K562 treated with DMSO at 1 percent for 24 hours (cell line): ENCODE measurements around the gene PLIN4. TPM values are rescaled to one million over a fixed set of nuclear protein-coding genes. Genes with fewer than 3 reads are reported as not detected.

Experiments used
- total RNA-seq: library from RNA; unstranded; fragments of 300-600 nt; gene quantifications from 2 replicates; pipeline ENCODE4 v1.2.3, GENCODE V29; 2022; ENCODE audit warnings: low read depth; ENCODE audit not compliant: insufficient read depth

PLIN4 gene
- 0.09 and 0.36 TPM in 2 replicates for total RNA-seq

DNA sequence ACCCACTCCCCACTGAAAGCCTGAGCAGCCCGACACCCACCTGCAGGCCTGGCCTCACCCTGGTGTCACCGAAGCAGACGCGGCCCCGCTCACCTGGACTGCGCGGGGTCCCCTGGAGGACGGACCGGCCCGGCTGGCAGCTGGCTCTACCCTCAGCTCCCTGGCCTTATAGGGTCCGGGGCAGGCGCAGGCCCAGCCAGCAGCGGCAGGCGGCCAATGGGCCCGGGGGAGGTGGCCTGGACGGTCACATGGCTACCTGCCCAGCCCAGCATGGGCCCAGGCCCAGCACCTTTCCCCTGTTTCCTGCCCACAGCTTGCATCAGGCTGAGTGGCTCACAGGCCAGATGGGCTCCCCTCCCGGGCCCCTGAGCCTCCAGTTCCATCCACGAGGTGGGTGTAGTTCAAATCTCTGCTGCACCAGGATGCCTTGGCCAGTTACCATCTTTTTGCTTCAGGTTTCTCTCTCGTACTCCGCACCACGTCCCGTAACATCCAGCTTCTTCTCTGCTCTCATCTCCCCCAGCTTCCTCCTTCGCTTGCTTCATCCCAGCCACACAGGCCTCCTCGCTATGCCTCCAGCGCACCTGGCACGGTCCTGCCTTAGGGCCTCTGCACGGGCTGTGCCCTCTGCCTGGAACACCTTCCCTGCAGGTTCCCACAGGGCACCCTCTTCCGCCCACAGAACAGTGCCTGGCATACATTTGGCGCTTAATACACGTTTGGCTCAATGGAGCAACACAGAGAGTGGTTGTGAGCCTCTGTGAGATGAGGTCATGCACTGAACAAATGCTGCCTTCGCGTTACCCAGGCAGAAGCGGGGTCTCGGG, at the start of gene PLIN4:
Gene PLIN4 (minus strand): TSS at position 142 of the 827 bp plus-strand sequence. CDS start 214 bp downstream, outside the sequence.

DNA sequence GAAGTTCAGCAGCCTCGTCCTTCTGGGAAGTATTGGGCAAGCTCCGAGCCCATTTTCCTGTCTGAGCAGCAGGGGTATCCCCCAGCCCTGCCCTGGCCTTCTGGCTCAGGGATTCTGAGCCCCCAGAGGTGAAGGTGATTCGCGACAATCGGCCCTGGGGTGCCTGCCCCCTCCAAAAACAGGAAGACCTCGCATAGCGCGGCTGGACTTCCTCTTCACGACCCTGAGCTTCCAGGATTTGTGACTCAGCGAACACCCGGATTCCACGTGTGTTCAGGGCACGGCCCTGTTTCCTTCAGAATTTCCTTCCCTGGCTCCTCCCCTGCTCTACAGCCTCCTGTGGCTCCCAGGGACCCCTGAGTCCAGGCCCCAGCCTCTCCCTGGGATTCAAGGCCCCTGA, 41.3 kb upstream of the PLIN4 start, which contains the start of gene SEMA6B:
Gene SEMA6B (minus strand): TSS at position 116 of the 400 bp plus-strand sequence. CDS start 1,227 bp downstream, outside the sequence.

DNA sequence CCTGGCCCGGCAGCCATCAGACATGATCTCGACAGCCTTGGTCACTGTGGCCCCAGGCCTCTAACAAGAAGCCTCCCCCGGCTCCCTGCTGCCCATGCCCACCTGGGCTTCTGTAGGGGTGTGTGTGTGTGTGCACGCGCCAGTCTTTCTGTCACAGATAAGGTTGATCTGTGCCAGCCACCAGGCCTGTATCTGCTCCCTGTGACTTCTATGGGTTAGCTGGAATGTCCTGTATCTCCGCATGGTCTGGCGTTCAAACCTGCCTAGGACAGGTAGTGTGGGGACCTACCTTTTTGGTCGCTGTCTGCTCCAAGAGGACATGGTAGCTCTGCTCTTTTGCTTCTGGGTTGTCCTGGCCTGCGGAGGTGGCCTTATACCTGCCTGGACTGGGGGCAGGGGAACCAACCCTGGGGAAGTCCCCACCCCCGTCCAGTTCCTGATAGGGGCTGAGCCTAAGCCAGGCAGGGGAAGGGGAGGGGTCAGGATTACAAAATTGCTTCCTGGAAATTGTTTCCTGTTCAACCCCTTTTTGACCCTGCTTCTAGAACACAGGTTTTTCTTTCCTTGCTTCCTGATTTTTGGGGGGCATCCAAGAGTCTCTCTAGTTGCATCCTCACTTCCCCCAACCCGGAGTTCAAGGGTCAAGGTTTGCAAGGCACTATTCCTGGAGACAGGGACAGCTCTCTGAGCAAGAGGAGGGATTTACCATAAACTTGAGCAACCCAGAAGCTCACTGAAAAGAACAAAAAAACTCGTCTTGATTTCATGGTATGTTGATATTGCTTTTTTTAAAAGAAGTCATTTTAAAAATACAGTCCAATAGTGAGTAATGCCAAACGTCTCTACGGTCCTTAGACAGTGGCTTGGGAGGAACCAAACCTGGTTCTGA, 21.7 kb upstream of the PLIN4 start, which contains the start of gene LRG1:
Gene LRG1 (minus strand): TSS at position 344 of the 889 bp plus-strand sequence. CDS start 23 bp downstream, at position 321.

GRCh38 chr19:4534836-4535658, 16.8 kb upstream of the PLIN4 start, which contains the start of gene PLIN5:
PLIN5 (minus strand) TSS chr19:4535224; CDS start chr19:4534074, 1,150 bp downstream.

DNA sequence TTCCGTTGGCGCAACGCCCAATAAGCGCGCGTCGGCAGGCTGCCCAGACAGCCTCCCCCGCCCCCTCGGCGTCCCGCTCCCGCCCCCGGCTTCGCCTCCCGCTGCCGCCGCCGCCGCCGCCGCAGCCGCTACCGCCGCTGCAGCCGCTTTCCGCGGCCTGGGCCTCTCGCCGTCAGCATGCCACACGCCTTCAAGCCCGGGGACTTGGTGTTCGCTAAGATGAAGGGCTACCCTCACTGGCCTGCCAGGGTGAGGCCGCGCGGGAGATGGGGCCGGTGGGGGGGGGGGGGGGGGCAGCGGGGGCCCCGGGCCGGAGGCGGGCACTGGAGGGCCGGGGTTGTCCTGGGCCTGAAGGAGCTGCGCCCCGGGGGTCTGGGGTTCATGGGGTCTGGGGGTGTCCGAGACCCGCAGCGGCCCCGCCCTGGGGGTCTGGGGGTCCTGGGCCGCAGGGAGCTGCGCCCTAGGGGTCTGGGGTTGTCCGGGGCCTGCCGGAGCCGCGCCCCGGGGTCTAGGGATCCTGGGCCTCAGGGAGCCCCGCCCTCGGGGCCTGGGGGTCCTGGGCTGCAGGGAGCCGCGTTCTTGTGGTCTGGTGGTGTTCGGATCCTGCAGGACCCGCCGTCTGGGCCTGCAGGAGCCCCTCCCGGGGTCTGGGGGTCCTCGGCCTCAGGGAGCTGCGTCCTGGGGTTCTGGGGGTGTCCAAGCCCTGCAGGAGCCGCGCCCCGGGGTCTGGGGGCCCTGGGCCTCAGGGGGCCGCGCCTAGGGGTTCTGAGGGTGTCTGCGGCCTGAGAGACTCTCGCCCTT, 45.9 kb downstream of the PLIN4 start, which contains the start of gene HDGFL2:
Gene HDGFL2 (plus strand): TSS at position 124 of the 801 bp plus-strand sequence. CDS start 54 bp downstream, at position 178.

DNA sequence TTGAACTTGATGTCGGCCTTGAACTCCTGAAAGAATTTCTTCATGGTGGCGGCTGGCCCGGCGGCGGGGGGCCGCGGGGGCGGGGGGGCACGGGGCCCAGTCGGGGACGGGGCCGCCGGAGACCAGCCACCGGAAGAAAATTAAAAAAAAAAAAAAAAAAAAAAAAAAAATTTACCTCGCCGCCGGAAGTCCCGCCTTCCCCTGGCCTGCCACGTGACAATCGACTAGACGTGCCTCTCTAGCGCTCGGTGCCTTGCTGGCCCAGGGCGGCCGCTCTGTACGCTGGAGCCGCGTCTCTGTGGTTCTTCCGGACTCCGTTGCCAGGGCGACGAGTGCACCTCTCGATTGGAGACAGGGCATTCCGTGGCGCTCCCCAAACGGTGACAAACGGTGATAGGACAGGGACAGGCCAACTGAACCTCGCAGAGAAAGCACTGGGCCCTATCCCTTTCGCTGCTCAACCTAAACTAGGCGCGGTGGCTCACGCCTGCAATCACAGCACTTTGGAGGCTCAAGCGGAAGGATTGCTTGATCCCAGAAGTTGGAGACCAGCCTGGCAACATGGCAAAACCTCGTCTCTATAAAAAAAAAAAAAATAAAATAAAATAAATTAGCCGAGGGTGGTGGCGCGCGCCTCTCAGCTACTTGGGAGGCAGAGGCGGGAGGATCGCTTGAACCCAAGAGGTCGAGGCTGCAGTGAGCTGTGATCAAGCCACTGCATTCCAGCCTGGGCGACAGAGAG, 60.5 kb downstream of the PLIN4 start, which contains the start of gene UBXN6:
Gene UBXN6 (minus strand): TSS at position 141 of the 742 bp plus-strand sequence. CDS start 97 bp downstream, at position 44.

Other genes with a start within 250 kb of the PLIN4 start
- gene SHD, start 239.2 kb downstream of the PLIN4 start, total RNA-seq = 2.9 and 7.2 TPM in 2 replicates
- not detected in 2 replicates for gene TMIGD2, start 216.1 kb downstream of the PLIN4 start, total RNA-seq
- gene FSD1, start 213.9 kb downstream of the PLIN4 start, total RNA-seq = 0.96 and 1.2 TPM in 2 replicates
- 1.0 and 2.4 TPM in 2 replicates for gene STAP2, start 179.7 kb downstream of the PLIN4 start, total RNA-seq
- 17.5 and 22.6 TPM in 2 replicates for gene MPND, start 174.9 kb downstream of the PLIN4 start, total RNA-seq
- 116 and 119 TPM in 2 replicates for gene SH3GL1, start 117.9 kb downstream of the PLIN4 start, total RNA-seq
- 84.5 and 88.7 TPM in 2 replicates for gene CHAF1A, start 115.8 kb downstream of the PLIN4 start, total RNA-seq
- 154 and 174 TPM in 2 replicates for gene UBXN6, start 60.7 kb downstream of the PLIN4 start, total RNA-seq
- gene HDGFL2, start 46.2 kb downstream of the PLIN4 start, total RNA-seq = 68.5 and 73.0 TPM in 2 replicates
- 2.2 TPM in 1 of 2 replicates, not detected in the other for gene PLIN5, start 16.7 kb upstream of the PLIN4 start, total RNA-seq
- gene LRG1, start 21.6 kb upstream of the PLIN4 start, total RNA-seq = 29.8 and 29.9 TPM in 2 replicates
- gene SEMA6B, start 41.2 kb upstream of the PLIN4 start, total RNA-seq = 4.2 and 5.0 TPM in 2 replicates
- 16.1 TPM in 2 replicates for gene TNFAIP8L1, start 121.0 kb upstream of the PLIN4 start, total RNA-seq
- 277 and 292 TPM in 2 replicates for gene MYDGF, start 151.9 kb upstream of the PLIN4 start, total RNA-seq
- gene DPP9, start 205.4 kb upstream of the PLIN4 start, total RNA-seq = 50.3 and 55.5 TPM in 2 replicates